GM12878 (cell line): ENCODE results near the gene TRAF7. TPM values are rescaled to one million over a fixed set of nuclear protein-coding genes. Genes with fewer than 3 reads are reported as not detected.
A peak's percentile ranks its signal among the peaks of the same experiment; 100 is the strongest.

Source experiments
- ASH2L ChIP-seq: fragments of 300-600, 200-600 bp; sonication (generic); IDR thresholded peaks from 2 replicates; pipeline ENCODE4 v1.6.1; 2017; ENCODE audit warnings: low read depth, mild to moderate bottlenecking, borderline replicate concordance
- CTCF ChIP-seq, 3 experiments: IDR thresholded peaks in 2 of 3; conservative IDR thresholded peaks in 1 of 3; 2 replicates each; pipeline ENCODE4 v1.5.1; 2011; ENCODE audit warnings: low read depth in 3 of 3, low read length in 3 of 3, mild to moderate bottlenecking in 3 of 3, control low read depth in 2 of 3, moderate library complexity in 2 of 3, inconsistent platforms in 1 of 3, mixed read lengths in 1 of 3; ENCODE audit not compliant: control insufficient read depth in 2 of 3, insufficient read depth in 1 of 3; ENCODE audit errors: extremely low read depth in 1 of 3
- E4F1 ChIP-seq: fragments of 450-650 bp; IDR thresholded peaks from 2 replicates; pipeline ENCODE4 v1.6.1; 2018; ENCODE audit warnings: borderline replicate concordance, mild to moderate bottlenecking; ENCODE audit not compliant: partially characterized antibody
- KLF5 ChIP-seq: fragments of 450-650 bp; IDR thresholded peaks from 2 replicates; pipeline ENCODE4 v1.6.1; 2014; ENCODE audit warnings: mild to moderate bottlenecking; ENCODE audit not compliant: partially characterized antibody
- MYC ChIP-seq: IDR thresholded peaks from 2 replicates; pipeline ENCODE4 v1.6.1; 2011; ENCODE audit warnings: mild to moderate bottlenecking, low read length, moderate library complexity, inconsistent platforms; ENCODE audit not compliant: insufficient read depth, insufficient replicate concordance, insufficient read length, severe bottlenecking
- NBN ChIP-seq: fragments of 450-650 bp; IDR thresholded peaks from 2 replicates; pipeline ENCODE4 v1.6.1; 2016
- NFXL1 ChIP-seq: fragments of 450-650 bp; IDR thresholded peaks from 2 replicates; pipeline ENCODE4 v1.6.1; 2017; ENCODE audit warnings: antibody characterized with exemption, mild to moderate bottlenecking, borderline replicate concordance
- NFYA ChIP-seq: IDR thresholded peaks from 2 replicates; pipeline ENCODE4 v1.6.1; 2011; ENCODE audit warnings: low read depth, mild to moderate bottlenecking, low read length, improper control_type of control experiment, borderline replicate concordance
- PML ChIP-seq: IDR thresholded peaks from 2 replicates; pipeline ENCODE4 v1.6.1; 2012; ENCODE audit warnings: low read length, inconsistent platforms
- RB1 ChIP-seq: fragments of 450-650 bp; formaldehyde crosslinking; IDR thresholded peaks from 2 replicates; pipeline ENCODE4 v1.6.1; 2017; ENCODE audit warnings: mild to moderate bottlenecking, borderline replicate concordance
- polyA plus RNA-seq, 11 experiments: library from polyadenylated mRNA; depleted of rRNA in 4 of 11; unstranded in 6 of 11; stranded (reverse) in 5 of 11; fragments of >200 nt; fragmentation: Nextera tagmentation in 4 of 11; fragmentation: Illumina TruSeq in 1 of 11; extraction: Ambion mirVana in 4 of 11; extraction: Trizol in 1 of 11; gene quantifications; 1 replicate in 1 of 11; 2 replicates in 10 of 11; pipeline versions ENCODE4 v1.2.1 to v1.2.3, GENCODE V29; 2011 to 2016; ENCODE audit warnings: inconsistent platforms in 2 of 11, missing spikeins in 2 of 11, low read depth in 1 of 11
- total RNA-seq, 4 experiments: library from RNA; depleted of rRNA in 3 of 4; stranded (reverse); fragments of >200 nt in 3 of 4; fragmentation: Illumina TruSeq in 1 of 4; extraction: Trizol in 1 of 4; gene quantifications; 2 replicates each; pipeline versions ENCODE4 v1.2.1 to v1.2.3, GENCODE V29; 2013 to 2021
- TF ChIP-seq, protein P1 (sequence below): IDR thresholded peaks from 2 replicates; pipeline ENCODE4 v1.6.1; 2012; ENCODE audit warnings: low read depth, low read length, improper control_type of control experiment
- TF ChIP-seq, protein P2 (sequence below): fragments of 450-650 bp; IDR thresholded peaks from 2 replicates; pipeline ENCODE4 v1.6.1; 2014; ENCODE audit warnings: mild to moderate bottlenecking
- TF ChIP-seq, protein P3 (sequence below): fragments of 450-650 bp; IDR thresholded peaks from 2 replicates; pipeline ENCODE4 v1.6.1; 2017; ENCODE audit warnings: mild to moderate bottlenecking, moderate library complexity

The TRAF7 gene
- total and polyA plus RNA-seq, 10 of the 15 experiments (the other 5 are each of a cell fraction or from before 2014, with no cell fraction given) = 0.61 to 87.0 (median 30.0) TPM

DNA sequence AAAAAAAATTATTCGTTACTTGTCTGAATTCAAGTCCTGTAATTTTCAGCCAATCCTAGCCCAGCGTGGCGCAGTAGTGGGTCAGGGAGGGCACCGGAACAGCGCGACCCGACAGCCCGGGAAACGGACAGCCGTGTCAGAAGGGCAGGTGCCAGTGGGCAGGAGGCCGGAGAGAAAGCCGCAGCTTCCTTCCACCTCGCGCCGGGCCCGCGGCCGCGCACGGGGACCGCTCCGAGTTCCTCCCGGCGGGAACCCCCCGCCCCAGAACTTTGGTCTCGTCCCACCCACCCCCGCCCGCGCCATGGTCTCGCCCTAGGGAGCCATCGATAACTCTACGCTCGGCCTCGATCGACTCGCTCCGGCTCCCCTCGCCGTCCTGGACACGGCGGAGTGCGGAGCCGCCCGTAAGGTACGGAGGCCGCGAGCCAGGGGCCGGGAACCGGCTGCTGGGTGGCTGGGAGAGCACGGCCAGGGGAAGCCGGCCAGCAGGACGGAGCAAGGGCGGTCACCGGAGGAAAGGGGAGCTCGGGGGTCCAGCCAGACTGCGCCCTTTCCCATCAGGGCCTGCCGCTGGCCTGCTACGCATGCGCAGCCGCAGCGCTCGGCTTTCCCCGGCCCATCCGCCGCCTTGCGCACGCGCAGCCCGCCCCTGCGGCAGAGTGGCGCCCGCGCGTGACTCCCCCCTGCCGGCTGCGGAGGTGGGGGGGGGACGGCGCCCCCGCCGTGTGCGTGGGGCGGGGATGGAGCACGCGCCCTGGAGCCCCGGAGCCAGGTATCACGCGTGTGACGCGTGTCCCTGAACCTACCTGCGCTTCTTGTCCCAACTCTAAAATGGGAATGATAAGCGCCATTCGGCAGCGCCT is 49.8 kb downstream of the TRAF7 start, which contains the start of gene MLST8 (continued):
- TF ChIP-seq, protein P1, sequence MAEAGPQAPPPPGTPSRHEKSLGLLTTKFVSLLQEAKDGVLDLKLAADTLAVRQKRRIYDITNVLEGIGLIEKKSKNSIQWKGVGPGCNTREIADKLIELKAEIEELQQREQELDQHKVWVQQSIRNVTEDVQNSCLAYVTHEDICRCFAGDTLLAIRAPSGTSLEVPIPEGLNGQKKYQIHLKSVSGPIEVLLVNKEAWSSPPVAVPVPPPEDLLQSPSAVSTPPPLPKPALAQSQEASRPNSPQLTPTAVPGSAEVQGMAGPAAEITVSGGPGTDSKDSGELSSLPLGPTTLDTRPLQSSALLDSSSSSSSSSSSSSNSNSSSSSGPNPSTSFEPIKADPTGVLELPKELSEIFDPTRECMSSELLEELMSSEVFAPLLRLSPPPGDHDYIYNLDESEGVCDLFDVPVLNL = no peak
- TF ChIP-seq KLF5 (peak; percentile 95), NFXL1 (0 out of 2 replicates have a peak, but pooled peaks have one; percentile 36), ASH2L (peak; percentile 58; the same call in 1 of the 2 replicates), NBN (peak; percentile 34; the same call in 1 of the 2 replicates), CTCF (IDR thresholded peaks at IDR 0.05 in 2 of 3, conservative IDR thresholded peaks at IDR 0.05 in 1 of 3; ENCODE audit: control insufficient read depth in 2 of 3, extremely low read depth in 1 of 3, insufficient read depth in 1 of 3, low read depth in 3 of 3, low read length in 3 of 3) (peak in 1 of 3 experiments; percentile 2; a peak in 1 of 6 replicates), NFYA (no peak), MYC (peak; percentile 93), RB1 (peak; percentile 91; the same call in 1 of the 2 replicates), PML (peak; percentile 94), E4F1 (no peak)
- TF ChIP-seq, protein P2, sequence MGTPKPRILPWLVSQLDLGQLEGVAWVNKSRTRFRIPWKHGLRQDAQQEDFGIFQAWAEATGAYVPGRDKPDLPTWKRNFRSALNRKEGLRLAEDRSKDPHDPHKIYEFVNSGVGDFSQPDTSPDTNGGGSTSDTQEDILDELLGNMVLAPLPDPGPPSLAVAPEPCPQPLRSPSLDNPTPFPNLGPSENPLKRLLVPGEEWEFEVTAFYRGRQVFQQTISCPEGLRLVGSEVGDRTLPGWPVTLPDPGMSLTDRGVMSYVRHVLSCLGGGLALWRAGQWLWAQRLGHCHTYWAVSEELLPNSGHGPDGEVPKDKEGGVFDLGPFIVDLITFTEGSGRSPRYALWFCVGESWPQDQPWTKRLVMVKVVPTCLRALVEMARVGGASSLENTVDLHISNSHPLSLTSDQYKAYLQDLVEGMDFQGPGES = 0 out of 2 replicates have a peak, but pooled peaks have one; percentile 43
- TF ChIP-seq, protein P3, sequence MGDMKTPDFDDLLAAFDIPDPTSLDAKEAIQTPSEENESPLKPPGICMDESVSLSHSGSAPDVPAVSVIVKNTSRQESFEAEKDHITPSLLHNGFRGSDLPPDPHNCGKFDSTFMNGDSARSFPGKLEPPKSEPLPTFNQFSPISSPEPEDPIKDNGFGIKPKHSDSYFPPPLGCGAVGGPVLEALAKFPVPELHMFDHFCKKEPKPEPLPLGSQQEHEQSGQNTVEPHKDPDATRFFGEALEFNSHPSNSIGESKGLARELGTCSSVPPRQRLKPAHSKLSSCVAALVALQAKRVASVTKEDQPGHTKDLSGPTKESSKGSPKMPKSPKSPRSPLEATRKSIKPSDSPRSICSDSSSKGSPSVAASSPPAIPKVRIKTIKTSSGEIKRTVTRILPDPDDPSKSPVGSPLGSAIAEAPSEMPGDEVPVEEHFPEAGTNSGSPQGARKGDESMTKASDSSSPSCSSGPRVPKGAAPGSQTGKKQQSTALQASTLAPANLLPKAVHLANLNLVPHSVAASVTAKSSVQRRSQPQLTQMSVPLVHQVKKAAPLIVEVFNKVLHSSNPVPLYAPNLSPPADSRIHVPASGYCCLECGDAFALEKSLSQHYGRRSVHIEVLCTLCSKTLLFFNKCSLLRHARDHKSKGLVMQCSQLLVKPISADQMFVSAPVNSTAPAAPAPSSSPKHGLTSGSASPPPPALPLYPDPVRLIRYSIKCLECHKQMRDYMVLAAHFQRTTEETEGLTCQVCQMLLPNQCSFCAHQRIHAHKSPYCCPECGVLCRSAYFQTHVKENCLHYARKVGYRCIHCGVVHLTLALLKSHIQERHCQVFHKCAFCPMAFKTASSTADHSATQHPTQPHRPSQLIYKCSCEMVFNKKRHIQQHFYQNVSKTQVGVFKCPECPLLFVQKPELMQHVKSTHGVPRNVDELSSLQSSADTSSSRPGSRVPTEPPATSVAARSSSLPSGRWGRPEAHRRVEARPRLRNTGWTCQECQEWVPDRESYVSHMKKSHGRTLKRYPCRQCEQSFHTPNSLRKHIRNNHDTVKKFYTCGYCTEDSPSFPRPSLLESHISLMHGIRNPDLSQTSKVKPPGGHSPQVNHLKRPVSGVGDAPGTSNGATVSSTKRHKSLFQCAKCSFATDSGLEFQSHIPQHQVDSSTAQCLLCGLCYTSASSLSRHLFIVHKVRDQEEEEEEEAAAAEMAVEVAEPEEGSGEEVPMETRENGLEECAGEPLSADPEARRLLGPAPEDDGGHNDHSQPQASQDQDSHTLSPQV = no peak
